Measurements from ENCODE around the gene NIN. TPM values are rescaled to one million over a fixed set of nuclear protein-coding genes. Genes with fewer than 3 reads are reported as not detected.
A peak's percentile ranks its signal among the peaks of the same experiment; 100 is the strongest.

Gene NIN
- total RNA-seq, 3 donors from 2014 or later: 20.5 to 36.3 (median 27.9) TPM

DNA sequence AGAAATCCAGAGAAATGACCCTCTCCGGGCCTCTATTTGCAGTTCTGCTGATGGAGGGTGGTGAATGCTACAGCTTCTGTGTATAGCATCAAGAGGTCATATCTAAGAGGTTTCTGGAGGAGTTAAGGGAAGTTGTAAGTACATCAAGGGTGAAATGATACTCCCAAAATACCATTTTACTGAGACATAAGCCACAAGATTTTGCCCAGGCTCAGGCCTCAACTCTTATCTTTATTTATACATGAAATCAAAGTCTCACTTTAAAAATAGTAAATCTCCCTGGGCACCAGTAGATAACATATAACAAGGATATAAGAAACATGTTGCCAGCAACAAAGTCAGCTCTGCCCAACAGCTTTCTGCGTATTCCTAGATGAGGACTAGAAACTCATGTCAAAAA is 40.4 kb downstream of the NIN start:
- TF ChIP-seq, protein P1, sequence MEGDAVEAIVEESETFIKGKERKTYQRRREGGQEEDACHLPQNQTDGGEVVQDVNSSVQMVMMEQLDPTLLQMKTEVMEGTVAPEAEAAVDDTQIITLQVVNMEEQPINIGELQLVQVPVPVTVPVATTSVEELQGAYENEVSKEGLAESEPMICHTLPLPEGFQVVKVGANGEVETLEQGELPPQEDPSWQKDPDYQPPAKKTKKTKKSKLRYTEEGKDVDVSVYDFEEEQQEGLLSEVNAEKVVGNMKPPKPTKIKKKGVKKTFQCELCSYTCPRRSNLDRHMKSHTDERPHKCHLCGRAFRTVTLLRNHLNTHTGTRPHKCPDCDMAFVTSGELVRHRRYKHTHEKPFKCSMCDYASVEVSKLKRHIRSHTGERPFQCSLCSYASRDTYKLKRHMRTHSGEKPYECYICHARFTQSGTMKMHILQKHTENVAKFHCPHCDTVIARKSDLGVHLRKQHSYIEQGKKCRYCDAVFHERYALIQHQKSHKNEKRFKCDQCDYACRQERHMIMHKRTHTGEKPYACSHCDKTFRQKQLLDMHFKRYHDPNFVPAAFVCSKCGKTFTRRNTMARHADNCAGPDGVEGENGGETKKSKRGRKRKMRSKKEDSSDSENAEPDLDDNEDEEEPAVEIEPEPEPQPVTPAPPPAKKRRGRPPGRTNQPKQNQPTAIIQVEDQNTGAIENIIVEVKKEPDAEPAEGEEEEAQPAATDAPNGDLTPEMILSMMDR (IDR thresholded peaks at IDR 0.05): no peak
- intact Hi-C loops (cut with DNase I, micrococcal nuclease): no loop called here
- ATAC-seq (no peak), DNase-seq (no peak)
- Histone ChIP-seq H3K4me3 (no peak overlapping the region), H3K36me3 (ENCODE audit: low read depth) (no peaks in the 10 kb centered on the region), H3K4me1 (ENCODE audit: low read depth) (no peaks in the 10 kb centered on the region), H3K9me3 (no peaks in the 10 kb centered on the region)

DNA sequence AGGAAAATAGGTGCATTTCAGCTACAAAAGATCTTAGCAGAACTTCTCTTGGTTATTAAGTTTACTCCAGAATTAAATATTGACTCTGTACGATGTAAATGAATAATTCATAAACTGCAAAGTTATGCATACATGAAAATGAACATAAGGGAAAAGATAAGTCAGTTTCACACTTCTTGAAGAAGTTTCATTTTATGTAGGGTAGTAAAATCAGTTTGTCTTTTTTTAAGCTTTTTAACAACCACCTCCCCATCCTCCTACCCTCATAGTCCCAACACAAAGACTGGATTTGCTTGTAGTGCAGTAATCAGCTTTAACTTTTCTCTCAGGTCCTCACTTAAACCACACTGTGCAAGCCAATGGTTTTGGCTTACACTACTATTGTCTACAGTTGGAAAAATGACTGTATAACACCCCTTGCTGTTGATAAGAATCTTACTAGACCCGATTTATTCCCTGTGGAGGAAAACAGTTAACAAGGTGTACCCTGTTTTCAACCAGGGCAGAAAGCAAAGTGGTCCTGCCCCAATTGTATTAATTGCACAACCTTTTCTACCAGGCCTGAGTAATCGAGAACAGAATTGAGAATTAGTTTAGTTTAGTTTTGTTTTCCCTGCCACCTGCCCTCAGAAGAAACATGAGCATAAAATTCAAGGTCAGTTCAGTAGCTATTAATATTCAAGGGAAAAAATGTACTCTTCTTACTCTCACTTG is 44.1 kb downstream of the NIN start:
- Histone ChIP-seq H3K4me1 (ENCODE audit: low read depth) (no peaks in the 10 kb centered on the region), H3K4me3 (no peak overlapping the region), H3K36me3 (ENCODE audit: low read depth) (no peaks in the 10 kb centered on the region), H3K9me3 (no peaks in the 10 kb centered on the region)
- ATAC-seq (no peak), DNase-seq (no peak)
- intact Hi-C loops (cut with DNase I, micrococcal nuclease): no loop called here
- TF ChIP-seq, protein P1 (IDR thresholded peaks at IDR 0.05): no peak

DNA sequence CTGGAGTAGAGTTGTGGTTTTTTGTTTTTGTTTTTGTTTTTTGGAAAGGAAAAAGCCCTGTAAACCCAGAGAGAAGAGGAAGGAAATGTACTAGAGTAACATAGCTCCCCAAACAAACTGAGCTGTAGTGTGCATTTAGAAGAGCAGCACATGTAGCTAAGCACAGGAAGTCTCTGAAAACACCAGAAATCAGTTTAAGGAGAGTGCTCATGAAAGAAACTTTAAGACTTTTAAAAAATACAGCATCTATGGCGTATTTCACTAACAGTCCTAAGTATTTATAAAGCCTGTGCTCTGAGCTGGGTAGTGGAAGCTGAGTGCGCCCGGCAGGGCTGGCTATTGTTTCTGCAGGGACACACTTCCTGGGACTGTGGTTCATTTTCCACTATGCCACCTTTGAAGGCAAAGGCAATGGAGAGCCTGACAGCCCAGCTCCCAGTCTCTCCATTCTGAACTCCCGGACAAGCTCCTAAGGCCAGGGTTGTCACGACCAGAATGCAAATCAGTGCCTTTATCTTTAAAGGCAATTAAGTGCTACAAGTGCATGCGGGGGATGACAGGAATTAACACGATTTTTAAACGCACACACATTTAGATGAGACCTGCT is 45.4 kb downstream of the NIN start:
- TF ChIP-seq, protein P1 (IDR thresholded peaks at IDR 0.05): no peak
- Histone ChIP-seq H3K4me3 (no peak overlapping the region), H3K36me3 (ENCODE audit: low read depth) (no peaks in the 10 kb centered on the region), H3K4me1 (ENCODE audit: low read depth) (no peaks in the 10 kb centered on the region), H3K9me3 (no peaks in the 10 kb centered on the region)
- ATAC-seq (peak; percentile 73), DNase-seq (no peak)
- intact Hi-C loops (cut with DNase I, micrococcal nuclease): no loop called here

DNA sequence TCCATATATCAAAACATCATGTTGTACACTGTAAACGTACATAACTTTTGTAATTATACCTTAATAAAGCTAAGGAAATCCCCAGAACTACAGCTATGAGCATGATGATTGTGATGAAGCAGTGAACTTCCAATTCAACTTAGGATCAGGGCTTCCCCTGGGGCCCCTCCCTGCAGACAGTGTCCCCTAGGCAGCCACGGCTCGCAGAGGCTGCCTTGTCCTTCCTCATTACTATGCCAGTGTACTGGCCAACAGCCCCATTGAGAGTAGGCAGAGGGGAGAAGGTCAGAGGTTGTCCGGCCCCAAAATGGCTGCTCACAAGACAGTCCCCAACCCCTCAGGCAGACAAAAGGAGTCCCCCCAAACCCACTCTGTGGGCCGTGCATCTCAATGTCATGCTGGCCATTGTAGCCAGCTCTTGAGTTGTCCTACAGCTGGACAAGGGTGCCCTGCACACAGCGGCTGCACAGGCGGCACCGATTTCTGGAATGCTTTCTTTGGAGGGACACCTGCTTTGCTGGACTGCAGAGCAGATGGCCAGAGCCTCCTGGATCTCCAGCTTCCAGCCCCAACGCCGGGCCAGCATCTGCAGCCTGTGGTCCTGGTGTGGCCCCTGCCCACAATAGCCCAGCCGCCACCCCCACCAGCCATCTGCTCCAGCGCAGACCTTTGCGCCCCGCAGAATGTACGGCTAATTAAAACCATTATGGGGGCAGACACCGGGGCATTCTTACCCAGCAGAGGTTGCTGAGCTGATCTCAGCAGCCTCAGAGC is 46.1 kb downstream of the NIN start:
- TF ChIP-seq, protein P1 (IDR thresholded peaks at IDR 0.05): no peak
- DNase-seq (peak in 1 of 3 donors; percentile 52), ATAC-seq (peak; percentile 28)
- no peaks in the 10 kb centered on the region for H3K4me1 ChIP-seq (ENCODE audit: low read depth)
- H3K4me3 ChIP-seq: no peak overlapping the region
- intact Hi-C loops (cut with DNase I, micrococcal nuclease): no loop called here
- no peaks in the 10 kb centered on the region for H3K36me3 ChIP-seq (ENCODE audit: low read depth)
- no peaks in the 10 kb centered on the region for H3K9me3 ChIP-seq

DNA sequence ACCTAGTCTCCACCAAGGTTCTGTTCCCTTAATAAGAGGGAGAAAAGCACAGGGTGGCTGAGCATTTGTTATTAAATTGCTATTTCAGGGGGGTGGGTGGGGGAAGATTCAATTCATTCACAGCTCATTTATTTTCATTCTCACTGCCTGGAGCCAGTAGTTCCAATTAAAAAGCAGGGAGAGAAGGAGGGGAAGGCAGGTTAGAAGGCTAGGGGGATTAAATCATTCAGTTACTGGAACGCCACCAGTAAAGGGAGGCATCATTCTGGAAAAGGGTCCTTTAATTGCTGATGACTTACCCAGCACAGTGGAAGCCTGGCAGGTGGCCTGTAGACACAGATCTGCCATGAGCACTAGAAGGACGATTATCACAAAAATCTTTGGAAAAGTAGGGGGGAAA is 47.4 kb downstream of the NIN start:
- TF ChIP-seq, protein P1 (IDR thresholded peaks at IDR 0.05): no peak
- H3K4me1 ChIP-seq (ENCODE audit: low read depth): no peaks in the 10 kb centered on the region
- H3K9me3 ChIP-seq: no peaks in the 10 kb centered on the region
- no peak for DNase-seq
- intact Hi-C loops (cut with DNase I, micrococcal nuclease): no loop called here
- ATAC-seq: no peak
- H3K36me3 ChIP-seq (ENCODE audit: low read depth): no peaks in the 10 kb centered on the region
- H3K4me3 ChIP-seq: no peak overlapping the region
